ENCODE data around the gene NQO2.
"Not testable (repeated sequence)": the region's sequence is repeated elsewhere in the genome, so short reads cannot be mapped to it uniquely, and the experiment has no call there.

Gene NQO2

DNA sequence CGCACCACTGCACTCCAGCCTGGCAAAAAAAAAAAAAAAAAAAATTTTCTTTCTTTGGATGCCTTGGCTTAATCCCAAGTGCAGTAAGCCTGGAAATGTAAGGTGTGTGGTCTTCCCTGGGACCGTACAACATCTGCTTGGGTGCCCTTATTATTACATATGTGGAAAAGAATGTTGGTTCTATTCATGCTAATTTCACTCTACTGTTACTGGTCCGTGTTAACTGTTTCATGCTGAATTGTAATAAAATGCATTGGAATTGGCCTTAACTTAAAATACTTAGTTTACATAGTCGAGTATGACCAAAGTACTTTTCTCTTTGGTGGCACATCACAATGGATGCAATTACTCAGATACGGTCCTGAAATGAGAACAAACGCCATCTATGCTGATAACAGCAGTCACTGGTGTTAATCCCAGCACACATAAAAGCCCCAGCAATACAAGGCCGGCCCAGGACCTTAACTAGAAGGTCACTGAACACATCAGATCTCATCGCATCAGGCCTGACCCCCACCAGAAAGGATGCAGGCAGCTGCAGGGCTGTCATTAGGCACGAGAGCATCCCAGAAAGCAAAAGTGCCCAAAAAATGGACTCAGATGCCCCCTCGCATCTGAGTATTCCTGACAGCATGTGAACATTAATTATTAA, 29.5 kb upstream of the NQO2 start:
- no peak for DNase-seq (ENCODE audit: low spot score)

DNA sequence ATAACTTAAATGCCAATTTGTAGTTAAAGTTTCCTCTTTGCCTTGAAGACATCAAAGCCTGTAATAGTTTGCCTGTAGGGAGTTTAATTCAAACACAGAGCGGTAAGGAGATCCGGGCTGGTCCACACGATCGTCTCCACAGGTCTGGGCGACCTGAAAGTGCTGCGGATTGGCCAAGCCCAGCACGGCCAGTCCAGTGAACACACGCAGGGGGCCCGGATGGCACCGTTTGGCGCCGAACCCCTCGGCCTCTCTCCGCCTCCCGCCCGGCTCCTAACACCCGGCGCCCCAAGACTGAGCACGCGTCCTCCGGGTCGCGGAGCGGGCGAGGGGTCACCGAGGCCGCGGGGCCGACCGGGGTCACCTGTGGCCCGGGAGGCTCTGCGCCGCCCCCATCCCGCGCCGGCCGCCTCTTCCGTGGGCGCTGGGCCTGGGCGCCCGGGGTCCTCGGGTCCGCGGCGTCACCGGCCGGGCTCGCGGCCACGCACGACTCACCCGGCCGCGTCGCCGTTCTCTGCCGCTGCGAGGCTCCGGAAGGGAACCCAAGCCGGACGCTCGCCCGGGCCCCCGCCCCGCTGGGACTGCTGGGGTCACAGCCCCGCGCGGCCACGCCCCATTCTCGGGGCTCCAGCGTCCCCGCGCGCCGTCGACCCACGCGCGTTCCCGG, 28.8 kb upstream of the NQO2 start:
- DNase-seq (ENCODE audit: low spot score) = peak; percentile 84

DNA sequence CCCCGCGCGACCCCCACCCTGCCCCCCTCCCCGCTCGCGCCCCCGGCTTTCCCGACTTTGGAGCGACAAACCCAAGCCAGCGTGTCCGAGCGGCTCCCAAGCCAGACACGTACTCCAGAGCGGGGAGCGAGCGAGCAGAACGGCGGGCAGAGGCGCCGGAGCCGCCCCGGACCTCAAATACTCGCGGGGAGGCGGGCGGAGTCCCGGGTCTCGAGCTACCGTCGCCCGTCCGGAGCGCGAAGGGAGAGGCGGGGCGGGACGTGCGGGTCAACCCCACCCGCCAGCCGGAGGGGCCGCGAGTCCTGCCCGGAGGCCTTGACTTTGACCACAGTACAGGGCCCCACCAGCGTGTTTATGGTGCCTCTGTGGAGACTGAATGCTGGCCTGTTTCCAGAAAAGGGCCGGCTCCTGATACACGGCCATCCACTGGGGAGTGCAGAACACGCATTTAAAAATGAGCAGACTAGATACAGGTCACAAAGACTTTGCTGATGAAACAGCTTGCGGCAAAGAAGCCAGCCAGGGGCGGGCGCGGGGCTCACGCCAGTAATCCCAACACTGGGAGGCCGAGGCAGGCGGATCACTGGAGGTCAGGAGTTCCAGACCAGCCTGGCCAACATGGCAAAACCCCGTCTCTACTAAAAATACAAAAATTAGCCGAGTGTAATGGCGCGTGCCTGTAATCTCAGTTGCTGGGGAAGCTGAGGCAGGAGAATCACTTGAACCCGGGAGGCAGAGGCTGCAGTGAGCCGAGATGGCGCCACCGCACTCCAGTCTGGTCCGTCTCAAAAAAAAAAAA, 28.1 kb upstream of the NQO2 start, which contains the start of gene SERPINB6:
Gene SERPINB6 (minus strand): TSS at position 148 of the 799 bp plus-strand sequence. CDS start 12,235 bp downstream, outside the sequence.
- peak; percentile 87 for DNase-seq (ENCODE audit: low spot score)

DNA sequence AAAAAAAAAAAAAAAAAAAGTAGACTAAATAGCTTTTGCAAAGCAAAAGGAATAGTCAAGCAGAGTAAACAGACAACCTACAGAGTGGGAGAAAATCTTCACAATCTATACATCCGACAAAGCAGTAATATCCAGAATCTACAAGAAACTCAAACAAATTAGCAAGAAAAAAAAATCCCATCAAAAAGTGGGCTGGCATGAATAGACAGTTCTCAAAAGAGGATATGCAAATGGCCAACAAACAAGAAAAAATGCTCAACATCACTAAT, 27.5 kb upstream of the NQO2 start:
- not testable (repeated sequence) for DNase-seq (ENCODE audit: low spot score)

DNA sequence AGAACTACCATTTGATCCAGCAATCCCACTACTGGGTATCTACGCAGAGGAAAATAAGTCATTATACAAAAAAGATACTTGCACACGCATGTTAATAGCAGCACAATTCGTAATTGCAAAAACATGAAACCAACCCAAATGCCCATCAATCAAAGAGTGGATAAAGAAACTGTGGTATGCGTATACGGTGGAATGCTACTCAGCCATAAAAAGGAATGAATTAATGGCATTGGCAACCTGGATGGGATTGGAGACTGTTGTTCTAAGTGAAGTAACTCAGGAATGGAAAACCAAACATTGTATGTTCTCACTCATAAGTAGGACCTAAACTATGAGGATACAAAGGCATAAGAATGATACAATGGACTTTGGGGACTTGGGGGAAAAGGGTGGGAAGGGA, 27.0 kb upstream of the NQO2 start:
- not testable (repeated sequence) for DNase-seq (ENCODE audit: low spot score)

DNA sequence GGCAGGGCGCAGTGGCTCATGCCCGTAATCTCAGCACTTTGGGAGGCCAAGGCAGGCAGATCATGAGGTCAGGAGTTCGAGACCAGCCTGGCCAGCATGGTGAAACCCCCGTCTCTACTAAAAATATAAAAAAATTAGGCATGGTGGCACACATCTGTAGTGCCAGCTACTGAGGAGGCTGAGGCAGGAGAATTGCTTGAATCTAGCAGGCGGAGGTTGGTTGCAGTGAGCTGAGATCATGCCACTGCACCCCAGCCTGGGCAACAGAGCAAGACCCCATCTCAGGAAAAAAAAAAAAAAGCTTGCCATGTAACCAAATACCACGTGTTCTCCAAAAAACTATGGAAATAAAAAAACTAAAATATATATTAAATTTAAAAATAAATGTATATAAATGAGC, 26.5 kb upstream of the NQO2 start:
- not testable (repeated sequence) for DNase-seq (ENCODE audit: low spot score)

DNA sequence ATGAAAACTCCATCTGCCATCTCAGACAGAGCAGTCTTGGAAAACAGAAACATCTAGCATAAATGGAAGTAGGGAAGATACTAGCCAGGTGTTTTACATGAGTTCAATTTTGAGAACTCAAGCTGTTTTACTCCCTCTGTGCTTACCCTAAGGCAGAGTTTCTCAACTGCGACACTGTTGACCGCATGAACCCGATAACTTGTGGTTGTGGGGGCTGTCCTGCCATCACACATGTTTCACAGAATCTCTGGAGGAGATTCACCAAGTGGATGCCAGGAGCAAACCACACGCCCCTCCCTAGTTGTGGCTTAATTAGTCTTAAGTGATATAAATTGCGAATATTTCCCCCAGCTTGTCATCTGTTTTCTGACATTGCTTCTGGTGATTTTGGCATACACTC, 26.0 kb upstream of the NQO2 start:
- DNase-seq (ENCODE audit: low spot score) = peak; percentile 29

DNA sequence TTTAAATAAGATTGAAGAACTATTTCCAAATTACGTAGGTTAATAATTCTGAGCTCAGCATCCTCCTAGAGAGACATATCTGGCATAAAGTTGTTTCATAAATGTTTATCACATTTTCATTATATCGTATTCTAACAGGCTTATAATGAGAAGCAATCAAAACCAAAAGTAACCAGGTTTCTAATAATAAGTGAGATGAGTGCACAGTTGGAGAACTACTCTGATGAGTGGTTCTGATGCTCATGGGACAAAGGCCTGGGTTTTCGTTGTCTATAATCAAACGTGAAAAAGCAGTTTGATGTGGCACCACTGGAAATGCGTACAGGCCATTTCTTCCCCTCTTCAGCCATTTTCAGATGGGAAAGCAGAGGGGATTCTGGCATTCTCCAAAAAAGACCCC, 23.6 kb upstream of the NQO2 start:
- no peak for DNase-seq (ENCODE audit: low spot score)

DNA sequence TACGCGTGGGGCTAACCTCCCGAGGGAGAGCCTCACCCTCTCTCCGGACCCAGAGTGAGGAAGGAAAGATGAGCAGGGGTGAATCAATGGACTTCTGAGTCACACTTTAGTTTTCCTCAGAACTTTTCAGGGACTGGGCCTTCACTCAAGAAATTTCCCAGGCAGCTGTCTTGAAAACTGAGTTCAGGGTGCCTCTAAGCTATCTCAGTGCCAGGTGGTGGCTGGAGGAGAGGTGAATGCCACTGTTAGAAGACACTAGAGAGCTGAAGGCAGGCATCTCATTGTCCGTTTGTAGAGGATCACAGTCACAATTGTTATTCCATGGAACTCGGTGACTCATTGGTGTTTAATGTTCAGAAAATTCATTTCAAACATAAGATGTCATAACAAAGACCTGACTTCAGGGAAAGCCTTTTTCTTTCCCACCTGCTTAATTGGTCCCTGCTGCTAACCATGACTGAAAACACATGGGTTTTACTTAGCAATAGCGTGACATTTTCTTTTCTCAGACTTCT, 23.1 kb upstream of the NQO2 start:
- DNase-seq (ENCODE audit: low spot score) = peak; percentile 73

DNA sequence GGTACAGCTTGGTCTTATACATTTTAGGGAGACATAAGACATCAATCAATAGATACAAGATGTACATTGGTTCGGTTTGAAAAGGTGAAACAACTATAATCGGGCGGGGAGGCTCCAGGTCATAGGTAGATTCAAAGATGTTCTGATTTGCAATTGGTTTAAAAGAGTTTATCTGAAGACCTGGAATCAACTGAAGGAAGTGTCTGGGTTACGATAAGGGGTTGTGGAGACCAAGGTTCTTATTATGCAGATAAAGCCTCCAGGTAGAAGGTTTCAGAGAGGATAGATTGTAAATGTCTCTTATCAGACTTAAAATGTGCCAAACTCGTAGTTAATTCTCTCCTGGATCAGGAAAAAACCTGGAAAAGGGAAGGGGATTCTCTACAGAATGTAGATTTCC, 22.4 kb upstream of the NQO2 start:
- DNase-seq (ENCODE audit: low spot score) = no peak

DNA sequence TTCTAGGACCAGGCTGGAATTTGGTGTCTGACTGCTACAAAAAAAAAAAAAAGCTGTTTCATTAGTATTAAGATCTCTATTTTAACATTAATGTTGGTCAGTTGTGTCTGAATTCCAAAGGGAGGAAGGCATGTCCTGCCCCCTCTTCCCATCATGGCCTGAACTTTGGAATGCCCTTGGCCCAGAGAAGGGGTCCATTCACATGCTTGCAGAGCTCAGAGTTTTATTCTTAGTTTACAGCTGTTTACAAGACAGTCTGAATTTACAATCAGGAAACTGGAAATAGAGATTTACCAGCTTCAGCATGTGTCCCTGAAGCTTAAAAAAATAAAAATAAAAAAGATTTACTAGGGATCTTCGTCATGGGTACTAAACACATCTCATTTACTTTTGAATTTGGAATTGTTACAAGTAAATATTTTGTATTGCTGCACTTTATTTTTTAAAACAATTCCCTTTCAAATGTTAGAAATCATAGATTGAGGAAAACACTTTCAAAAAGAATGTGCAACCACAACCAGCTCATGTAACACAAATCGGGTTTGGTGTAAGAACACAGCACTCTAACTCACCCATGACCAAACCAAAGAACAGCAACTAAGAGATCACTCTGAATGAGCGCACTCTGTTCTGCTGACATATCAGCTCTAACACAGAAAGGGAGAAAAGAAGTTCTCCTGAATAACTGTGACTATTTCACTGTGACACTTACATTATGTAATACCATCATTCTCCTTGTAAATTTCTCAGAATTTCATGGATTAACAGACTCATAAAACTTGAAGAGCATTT, 21.7 kb upstream of the NQO2 start:
- no peak for DNase-seq (ENCODE audit: low spot score)

DNA sequence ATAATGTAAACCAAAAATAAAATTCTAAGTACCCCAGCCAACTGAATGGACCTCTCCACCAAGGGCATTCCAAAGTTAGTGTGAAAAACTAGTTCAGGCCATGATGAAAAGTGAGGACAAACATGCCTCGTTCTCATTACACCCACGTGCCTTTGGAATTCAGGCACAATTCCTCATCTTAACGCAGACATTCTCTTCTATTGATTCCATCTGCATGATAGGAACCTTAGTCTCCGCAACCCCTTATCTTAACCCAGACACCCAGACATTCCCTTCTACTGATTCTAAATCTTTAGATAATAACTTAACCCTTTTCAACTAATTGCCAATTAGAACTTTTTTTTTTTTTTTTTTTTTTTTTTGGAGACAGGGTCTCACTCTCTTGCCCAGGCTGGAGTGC, 20.8 kb upstream of the NQO2 start:
- no peak for DNase-seq (ENCODE audit: low spot score)

DNA sequence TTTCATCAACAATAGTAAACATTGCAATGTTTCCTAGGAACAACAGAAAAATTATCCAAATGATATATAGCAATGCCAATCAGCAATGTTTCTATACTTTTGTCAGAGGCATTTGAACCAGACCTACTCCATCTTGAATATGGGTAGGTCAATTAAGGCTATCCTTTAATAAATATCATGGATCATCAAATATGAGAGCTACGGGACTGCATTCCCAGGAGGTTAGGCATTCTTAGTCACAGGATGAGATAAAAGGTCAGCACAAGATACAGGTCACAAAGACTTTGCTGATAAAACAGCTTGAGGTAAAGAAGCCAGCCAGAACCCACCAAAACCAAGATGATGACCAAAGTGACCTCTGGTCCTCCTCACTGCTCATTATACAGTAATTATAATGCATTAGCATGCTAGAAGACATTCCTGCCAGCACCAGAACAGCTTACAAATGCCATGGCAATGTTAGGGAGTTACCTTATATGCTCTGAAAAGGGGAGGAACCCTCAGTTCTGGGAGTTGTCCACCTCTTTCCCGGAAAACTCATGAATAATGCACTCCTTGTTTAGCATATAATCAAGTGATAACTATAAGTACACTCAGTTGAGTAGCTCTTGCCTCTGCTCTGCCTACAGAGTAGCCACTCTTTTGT, 19.8 kb upstream of the NQO2 start:
- no peak for DNase-seq (ENCODE audit: low spot score)

DNA sequence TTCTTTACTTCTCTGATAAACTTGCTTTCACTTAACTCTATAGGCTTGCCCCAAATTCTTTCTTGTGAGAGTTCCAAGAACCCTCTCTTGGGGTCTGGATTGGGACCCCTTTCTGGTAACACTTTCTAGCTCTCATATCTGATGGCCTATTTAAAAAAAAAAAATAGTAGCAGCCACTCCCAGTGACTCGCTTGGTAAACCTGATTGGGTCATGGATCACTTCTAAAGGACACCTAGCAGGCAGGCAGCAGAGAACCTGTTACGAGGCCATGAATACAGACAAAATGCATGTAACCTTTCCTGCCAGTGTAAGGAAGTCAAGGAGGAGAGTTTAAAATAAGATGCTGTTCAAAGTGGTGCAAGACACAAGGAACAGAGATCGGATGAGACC, 19.2 kb upstream of the NQO2 start:
- DNase-seq (ENCODE audit: low spot score) = no peak

DNA sequence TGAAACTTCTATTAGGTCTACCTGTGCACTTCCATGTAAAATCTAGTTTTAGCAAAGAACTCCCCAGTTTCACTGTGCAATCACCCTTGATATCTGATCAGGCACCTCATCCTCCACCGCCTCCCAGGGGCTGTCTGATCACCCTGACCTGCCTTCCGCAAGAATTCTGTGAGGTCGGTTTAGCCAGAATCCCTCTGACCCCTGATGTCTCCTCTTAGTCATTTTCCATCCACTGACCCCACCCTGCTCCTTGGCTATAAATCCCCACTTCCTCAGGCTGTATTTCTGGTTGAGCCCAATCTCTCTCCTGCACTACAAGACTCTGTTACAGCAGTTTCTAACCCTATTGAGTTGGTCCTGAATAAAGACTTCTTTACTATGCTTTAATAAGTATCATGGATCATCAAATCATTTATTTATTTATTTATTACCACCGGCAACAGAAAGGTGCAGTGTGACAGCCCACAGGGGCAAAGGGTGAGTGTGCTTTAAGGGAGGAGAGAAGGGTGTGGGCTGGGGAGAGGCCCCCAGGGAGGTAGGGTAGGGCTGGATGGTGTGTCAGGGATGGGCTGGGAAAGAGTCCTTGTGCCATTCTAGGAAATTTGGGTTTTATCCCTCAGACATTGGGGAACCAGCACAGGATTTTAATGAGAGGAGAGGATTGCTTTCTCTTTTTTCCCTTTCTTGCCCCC, 17.1 kb upstream of the NQO2 start:
- DNase-seq (ENCODE audit: low spot score) = no peak

DNA sequence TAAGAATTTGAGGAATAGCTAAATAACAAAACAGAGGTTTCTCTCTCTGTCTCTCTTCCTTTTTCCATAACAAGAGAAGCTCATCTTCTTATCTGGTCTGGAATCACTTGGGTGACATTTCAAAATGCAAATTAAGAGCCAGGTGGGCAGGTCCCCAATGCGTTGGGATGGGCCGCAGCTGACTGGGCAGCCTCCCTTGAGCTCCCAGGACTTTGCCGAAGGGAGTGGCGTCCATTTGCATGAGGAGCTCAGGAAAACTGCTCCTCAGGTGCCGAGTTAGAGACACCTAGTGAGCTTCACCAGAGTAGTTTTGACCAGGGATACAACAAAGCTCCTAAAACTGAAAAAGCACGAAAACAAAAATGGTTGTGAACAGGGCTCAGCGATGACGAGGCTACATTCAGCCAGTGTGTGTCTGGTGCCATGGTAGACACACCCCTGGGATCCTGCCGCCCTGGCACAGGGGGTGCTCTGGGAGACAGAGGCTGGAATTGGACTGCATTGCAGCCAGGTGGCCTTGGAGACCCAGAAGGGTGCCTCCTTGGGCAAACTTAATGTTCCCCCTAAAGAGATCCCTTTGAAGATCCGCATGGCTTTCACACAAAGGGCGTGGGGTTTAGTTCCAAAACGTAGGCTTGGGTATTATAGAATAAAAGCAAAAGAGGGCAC, 14.8 kb upstream of the NQO2 start:
- no peak for DNase-seq (ENCODE audit: low spot score)

DNA sequence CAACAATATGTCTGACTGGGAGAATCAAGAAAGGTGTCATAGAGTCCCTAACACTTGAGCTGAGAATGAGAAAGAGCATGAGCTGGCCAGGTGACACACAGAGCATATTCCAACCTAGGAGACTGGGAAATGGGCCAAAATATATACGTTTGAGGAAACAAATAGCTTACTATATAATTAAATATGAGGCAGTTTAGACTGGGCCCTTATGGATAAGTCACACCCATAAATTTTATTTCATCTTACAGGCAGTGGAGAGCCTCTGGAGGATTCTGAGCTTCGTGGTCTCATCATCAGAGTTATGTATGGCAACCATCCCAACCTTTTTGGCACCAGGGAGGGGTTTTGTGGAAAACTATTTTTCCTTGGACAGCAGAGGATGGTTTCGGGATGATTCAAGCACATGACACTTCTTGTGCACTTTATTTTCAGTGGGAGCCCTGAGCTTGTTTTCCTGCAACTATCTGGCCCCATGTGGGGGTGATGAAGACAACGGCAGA, 12.9 kb upstream of the NQO2 start:
- peak; percentile 60 for DNase-seq (ENCODE audit: low spot score)

DNA sequence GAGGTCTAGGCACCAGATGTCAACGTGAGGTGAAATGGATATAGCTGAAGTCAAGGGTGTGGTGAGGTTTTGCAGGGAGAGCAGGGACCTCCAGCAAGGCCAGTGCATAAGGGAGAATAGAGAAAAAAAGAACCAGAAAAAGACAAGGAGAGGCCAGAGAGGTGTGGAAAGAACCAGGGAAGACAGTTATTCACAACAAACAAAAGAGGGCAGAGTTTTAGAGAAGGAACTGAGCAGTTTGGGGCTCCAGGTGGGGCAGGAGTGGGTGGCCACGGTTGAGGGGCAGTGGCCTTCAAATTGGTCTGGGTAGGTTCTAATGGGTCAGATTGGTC, 11.6 kb upstream of the NQO2 start:
- DNase-seq (ENCODE audit: low spot score) = no peak

DNA sequence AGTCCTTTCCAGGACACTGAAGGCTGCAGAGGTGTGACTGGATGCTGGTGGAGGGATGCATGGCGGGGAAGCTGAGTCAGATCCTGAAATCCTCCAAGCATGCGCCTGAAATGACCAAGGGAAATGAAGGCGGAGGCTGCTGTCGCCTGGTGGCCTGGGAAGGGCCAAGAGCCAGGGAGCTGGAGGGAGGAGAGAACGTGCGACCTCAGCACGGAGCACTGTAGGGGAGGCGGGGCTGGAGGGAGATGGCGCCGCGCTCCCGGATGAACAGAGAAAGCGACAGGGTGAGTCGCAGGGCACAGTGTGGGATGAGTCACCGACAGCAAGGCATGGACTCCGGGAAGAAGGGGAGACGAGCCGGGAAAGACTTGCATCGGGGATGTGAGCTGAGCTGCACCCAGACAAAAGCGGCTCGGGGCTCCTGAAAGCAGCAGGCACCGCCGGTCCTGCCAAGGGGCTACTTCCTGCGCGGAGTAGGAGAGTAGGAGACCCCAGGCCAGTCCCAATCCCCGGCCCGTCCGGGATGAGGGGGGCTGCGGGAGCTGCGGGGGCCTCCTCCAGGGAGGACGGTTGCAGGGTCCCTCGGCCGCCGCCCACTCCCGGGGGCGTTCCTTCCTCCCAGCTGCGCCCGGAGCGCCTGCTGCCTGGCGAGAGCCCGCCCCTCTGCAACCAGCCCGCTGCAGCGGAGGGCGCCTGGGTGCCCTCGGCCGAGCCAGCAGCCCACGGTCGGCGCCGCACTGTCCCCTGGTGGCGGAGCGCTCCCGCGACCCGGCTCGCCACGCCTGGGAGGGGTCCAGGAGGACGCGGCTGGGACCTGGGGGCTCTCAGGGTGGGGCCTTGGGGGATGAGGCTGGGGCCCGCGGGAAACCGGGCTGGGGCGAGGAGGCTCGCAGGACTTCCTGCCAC, 11.0 kb upstream of the NQO2 start:
- peak; percentile 90 for DNase-seq (ENCODE audit: low spot score)

Data from GM03348 (cell line).